Dedifferentiated amniotic fluid mesenchymal stem cell (primary cell): Measurements from ENCODE around the gene KLK14.

Source experiments
- DNase-seq: peaks from one replicate; pipeline ENCODE4 v3.0.0-alpha.2; 2016; ENCODE audit errors: extremely low spot score

Gene KLK14

GRCh38 chr19:51082611-51083010, at the start of gene KLK14:
TSS of gene KLK14 (minus strand) at chr19:51082887. CDS start at chr19:51082614, 273 bp downstream.
- no peak for DNase-seq

DNA sequence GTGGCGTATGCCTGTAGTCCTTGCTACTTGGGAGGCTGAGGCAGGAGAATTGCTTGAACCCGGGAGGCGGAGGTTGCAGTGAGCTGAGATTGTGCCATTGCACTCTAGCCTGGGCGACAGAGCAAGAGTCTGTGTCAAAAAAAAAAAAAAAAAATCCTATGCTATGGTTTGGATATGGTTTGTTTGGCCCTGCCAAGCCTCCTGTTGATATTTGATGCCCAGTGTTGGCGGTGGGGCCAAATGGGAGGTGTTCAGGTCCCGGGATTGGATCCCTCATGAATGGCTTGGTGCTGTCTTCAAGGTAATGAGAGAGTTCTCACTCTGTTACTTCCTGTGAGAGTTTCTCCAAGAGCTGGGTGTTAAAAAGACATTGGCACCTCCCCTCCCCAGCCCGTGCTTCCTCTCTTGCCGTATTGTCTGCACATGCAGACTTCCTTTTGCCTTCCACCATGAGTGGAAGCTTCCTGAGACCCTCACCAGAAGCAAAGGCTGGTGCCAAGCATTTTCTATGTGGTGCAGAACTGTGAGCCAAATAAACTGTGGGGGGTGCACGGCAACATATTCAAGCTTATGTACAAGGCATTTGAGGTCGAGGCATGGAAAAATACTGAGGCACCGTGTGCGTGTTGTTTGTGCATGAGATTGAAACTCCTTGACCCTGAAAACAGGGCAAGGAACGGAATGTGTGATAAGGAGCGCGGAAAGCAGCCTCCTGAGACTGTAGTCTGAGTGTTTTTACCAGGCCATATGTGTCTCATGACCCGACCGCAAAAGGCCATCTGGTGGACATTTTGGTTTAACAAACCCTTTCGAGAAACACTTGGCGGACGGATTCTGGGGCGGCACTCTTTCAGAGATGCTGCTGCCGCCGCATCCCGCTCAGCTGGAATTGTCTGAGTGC, 49.3 kb upstream of the KLK14 start:
- no peak for DNase-seq

- DNase-seq, result no peak
Observed at GRCh38 chr19:51129716-51130115, 47.0 kb upstream of the KLK14 start.

DNA sequence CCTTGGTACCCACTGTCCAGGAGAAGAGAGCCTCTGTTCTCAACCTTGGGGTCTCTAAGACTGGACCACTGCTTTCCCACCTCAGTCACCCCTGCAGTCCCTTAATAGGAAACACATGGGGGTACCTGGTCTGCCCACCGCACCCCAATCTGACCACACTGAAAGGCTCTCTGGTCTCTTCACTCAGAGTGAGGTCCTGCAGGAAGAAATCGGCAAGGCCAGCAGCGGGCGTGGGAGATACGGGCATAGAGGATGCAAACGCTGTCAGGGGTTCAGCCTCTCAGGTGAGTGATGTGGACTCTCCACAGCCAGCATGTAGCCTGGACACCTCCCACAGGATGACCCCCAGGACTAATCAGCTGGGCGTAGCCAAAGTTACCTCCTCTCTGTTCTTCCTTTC, 45.5 kb upstream of the KLK14 start:
- no peak for DNase-seq

GRCh38 chr19:51127755-51128154, 45.1 kb upstream of the KLK14 start:
- DNase-seq, result no peak

GRCh38 chr19:51127032-51127431, 44.3 kb upstream of the KLK14 start:
- DNase-seq, result no peak

DNA sequence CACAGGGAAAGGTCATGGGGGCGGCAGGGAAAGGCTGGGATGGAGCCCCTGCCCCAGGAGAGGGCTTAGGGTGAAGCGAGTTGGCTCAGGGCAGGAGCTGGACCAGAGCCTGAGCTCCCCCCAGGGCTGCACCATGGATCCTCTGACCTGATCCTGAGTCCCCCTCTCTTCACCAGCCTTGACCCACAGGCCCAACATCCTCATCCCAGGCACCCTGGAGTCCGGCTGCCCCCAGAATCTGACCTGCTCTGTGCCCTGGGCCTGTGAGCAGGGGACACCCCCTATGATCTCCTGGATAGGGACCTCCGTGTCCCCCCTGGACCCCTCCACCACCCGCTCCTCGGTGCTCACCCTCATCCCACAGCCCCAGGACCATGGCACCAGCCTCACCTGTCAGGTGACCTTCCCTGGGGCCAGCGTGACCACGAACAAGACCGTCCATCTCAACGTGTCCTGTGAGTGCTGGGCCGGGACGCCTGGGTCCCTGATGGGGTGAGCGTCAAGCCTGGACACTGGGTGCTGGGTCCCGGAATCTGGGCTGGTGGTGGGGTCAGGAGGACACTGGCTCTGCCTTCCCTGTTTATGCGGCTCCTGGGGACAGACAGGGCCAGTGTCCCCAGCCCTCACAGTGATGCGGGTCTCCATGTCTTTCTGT, 42.9 kb upstream of the KLK14 start:
- no peak for DNase-seq

- DNase-seq, result no peak
Observed at GRCh38 chr19:51124729-51125128, 42.0 kb upstream of the KLK14 start, which contains the start of gene SIGLEC9. TSS of gene SIGLEC9 (plus strand) at chr19:51124906. CDS start at chr19:51124975, 69 bp downstream.

GRCh38 chr19:51124216-51124615, 41.5 kb upstream of the KLK14 start:
- DNase-seq, result no peak

GRCh38 chr19:51123802-51124201, 41.1 kb upstream of the KLK14 start:
- no peak for DNase-seq

- no peak for DNase-seq
Observed at GRCh38 chr19:51123381-51123800, 40.7 kb upstream of the KLK14 start.

DNA sequence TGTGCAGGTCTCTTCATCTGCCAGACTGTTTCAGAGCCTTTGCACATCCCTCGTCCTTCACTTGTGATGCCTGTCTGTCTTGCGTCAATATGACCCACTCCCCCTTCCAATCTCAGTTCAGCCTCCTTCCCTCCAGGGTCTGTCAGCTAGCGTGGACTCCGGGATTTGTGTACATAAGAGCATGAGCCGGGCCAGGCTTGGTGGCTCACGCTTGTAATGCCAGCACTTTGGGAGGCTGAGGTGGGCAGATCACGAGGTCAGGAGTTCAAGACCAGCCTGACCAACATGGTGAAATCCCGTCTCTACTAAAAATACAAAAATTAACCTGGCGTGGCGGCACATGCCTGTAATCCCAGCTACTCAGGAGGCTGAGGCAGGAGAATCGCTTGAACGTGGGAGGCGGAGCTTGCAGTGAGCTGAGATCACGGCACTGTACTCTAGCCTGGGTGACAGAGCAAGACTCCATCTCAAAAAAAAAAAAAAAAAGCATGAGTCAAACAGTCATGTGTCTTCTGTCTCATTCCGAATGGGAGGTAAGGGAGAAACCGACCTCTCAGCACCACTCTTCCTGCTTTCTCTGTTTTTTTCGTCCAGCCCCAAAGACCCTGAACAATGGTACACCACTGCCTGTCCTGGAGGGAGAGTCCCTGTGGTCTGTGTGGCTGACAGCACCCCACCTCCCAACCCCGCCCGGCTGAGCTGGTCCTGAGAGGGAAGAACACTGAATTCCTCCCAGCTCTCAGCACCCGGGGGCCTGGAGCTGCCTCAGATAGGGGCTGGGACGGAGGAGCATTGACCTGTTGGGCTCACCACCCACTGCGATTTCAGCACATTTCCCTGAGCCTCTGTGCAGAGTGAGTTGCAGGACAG, 39.7 kb upstream of the KLK14 start:
- DNase-seq, result no peak

DNA sequence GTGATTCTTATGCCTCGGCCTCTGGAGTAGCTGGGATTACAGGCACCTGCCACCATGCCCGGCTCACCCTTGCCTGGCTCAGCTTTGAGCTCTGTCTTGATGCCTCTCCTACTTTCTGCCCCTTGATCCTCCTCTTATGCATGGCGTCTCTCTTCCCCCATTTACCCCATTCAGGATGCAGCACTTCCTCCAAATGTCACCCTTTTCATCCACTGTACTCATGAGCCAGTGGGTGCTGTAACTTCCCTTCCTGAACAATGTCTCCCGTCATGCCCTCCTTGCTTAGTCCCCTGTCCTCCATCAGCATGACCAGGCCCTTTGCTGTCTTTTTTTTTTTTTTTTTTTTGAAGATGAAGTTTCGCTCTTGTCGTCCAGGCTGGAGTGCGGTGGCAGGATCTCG, 38.6 kb upstream of the KLK14 start:
- no peak for DNase-seq

DNA sequence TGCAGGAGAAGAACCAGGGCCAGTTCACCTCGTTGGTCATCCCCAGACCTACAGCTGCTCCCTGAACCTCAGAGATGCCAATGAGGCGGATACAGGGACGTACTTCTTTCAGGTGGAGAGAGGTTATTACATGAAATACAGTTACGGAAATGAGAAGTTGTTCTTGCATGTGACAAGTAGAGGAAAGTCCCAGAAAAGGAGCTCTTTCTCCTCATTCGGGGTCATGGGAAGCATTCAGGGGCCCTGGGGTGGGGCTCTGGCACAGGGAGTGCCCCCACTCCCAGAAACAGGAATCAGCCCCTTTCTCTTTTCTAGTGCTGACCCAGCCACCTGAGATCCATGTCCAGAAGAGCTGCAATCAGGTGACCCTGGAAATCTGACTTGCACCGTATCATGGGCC, 37.5 kb upstream of the KLK14 start:
- no peak for DNase-seq

GRCh38 chr19:51119611-51120010, 36.9 kb upstream of the KLK14 start:
- no peak for DNase-seq

- no peak for DNase-seq
Observed at GRCh38 chr19:51119101-51119500, 36.4 kb upstream of the KLK14 start.

DNA sequence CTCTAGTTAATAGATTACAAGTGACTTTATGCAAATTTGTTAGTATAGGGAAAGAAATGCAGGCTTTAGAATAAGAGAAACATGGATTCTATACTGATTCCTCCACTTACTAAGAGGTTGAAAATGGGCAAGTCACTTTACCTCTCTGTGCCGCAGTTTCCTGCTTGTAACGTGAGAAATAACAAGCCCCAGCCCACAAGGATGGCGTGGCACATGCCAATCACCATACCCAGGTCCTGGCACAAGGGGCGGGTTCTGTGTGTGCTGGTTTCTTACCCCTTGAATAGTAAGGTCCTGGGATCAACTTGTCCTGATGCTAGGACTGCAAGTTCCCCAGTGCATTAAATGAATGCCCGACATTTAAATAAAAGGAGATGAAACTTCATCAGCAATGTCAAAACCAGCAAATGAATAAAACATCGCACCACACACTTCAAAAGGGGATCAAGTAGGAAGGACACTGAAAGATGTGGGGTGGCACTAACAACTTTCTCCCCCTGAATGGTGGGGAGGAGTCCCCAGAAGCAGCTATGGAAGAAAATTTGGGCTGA, 34.1 kb upstream of the KLK14 start:
- DNase-seq, result no peak

DNA sequence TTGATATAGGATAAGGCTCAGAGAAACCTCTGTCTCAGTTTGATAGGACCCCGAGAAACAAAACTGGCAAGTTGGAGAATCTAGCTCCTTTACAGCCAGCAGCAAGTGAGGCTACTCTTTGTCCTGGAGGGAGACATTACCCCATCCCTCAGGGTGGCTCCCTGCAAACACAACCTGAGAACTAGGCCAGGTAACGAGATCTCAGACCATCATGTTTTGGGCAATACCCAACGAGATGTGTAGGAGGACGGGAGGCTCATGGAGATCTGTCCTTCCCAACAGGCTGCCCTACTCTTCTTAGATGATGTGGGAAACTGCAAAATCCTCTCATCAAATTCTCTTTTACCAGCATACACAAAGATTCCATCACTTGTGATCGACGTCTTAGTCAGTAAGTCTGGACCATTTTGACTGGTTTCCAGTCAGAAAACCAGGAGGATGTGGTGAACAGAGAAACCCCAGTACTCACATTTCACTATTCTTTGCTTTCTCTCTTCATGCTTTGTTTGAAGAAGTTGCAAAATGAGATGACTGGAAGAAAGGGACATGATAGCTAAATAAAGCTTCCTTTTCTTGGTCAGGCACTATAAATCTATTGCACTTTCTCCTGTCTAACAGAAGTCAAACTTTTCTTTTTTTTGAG, 31.5 kb upstream of the KLK14 start:
- DNase-seq, result no peak

DNA sequence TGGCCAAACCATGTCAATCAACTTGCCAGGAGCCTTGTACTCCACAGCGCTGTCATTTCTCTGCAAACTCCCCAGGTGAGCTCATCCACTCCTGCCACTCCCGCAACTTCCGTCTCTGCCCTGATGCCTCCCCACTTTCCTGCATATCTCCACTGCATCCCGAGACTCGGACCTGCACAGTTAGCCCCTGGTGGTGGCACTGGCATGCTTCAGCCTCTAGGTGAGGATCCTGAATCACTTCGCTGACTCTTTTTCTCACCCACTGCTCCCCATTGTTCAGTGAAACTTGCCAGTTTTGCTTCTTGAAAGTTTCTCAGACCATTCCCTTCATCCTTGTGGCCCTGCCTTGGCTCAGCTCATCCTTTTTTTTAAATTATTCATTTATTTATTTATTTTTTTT, 28.9 kb upstream of the KLK14 start:
- no peak for DNase-seq

DNA sequence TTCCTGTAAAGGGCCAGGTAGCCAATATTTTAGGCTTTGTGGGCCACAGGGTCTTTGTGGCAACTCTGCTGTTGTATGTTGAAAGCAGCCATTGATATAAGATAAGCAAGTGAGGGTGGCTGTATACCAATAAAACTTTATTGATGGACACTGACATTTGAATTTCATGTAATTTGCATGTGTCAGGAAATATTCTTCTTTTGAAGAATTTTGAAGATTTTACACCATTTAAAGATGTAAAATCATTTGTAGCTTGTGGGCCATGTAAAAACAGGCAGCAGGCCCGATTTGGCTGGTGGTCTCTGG, 27.9 kb upstream of the KLK14 start:
- no peak for DNase-seq

GRCh38 chr19:51108805-51109146, 26.1 kb upstream of the KLK14 start:
- no peak for DNase-seq
